ENCODE results near the gene PIK3R6.

DNA sequence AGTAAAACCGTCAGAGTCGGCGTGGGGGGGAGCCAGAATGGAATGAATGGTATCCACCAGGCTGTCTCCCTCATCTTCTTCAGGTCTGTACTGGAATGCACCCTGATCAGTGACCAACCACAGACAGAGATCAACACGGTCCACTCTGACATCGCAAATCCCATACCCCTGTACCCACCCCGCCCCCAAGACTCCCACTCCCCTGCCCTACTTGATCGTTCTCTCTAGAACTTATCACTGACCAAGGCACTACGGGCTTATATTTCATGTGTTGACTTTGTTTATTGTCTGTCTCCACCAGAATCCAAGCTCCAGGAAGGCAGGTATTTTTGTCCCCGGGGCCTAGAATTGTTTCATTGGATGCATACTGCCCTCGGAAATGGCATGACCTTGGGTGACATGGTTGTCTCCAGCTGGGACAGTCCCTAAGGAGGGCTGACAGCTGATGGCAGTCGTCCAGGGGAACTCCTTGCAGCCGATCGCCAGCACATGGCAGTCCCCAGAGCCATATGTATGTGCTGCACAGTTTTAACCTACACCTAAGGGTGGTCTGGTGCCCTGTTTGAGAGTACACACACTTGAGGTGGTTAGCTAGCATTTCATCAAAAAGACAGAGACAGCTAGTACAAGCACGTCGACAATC is 67.8 kb downstream of the PIK3R6 start:
- TF ChIP-seq, protein P1, sequence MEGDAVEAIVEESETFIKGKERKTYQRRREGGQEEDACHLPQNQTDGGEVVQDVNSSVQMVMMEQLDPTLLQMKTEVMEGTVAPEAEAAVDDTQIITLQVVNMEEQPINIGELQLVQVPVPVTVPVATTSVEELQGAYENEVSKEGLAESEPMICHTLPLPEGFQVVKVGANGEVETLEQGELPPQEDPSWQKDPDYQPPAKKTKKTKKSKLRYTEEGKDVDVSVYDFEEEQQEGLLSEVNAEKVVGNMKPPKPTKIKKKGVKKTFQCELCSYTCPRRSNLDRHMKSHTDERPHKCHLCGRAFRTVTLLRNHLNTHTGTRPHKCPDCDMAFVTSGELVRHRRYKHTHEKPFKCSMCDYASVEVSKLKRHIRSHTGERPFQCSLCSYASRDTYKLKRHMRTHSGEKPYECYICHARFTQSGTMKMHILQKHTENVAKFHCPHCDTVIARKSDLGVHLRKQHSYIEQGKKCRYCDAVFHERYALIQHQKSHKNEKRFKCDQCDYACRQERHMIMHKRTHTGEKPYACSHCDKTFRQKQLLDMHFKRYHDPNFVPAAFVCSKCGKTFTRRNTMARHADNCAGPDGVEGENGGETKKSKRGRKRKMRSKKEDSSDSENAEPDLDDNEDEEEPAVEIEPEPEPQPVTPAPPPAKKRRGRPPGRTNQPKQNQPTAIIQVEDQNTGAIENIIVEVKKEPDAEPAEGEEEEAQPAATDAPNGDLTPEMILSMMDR (IDR thresholded peaks at IDR 0.05): no peak
- TF ChIP-seq EZH2 (IDR thresholded peaks at IDR 0.05; ENCODE audit: borderline replicate concordance, insufficient read depth, low read depth, low read length, poor library complexity, severe bottlenecking): no peak

All from B cell (primary cell).